Peyer's patch (tissue), 4 donors: ENCODE measurements around the gene COG5.

Experiments
- CTCF ChIP-seq, 6 experiments: fragments of 450-650 bp in 4 of 6; fragments of 200-600 bp in 2 of 6; sonication (generic) in 1 of 6; IDR thresholded peaks; one replicate each; pipeline ENCODE4 v1.5.1; 2017 to 2019; ENCODE audit warnings: antibody characterized with exemption in 6 of 6, mild to moderate bottlenecking in 3 of 6, moderate library complexity in 1 of 6
- POLR2A ChIP-seq, 2 donors: fragments of 450-650 bp; IDR thresholded peaks; one replicate each; pipeline ENCODE4 v1.5.1; 2017; ENCODE audit warnings: antibody characterized with exemption in 2 of 2, mild to moderate bottlenecking in 2 of 2, moderate library complexity in 2 of 2

- no peak for TF ChIP-seq CTCF (IDR thresholded peaks at IDR 0.05)
- TF ChIP-seq POLR2A (IDR thresholded peaks at IDR 0.05), result no peak
Measured at GRCh38 chr7:107492875-107493274, 70.8 kb downstream of the COG5 start.
